Ovary (tissue), 3 donors: ENCODE data around the gene ZG16.
"Not testable (repeated sequence)": the region's sequence is repeated elsewhere in the genome, so short reads cannot be mapped to it uniquely, and the experiment has no call there.

Source experiments
- CTCF ChIP-seq, 3 donors: fragments of 450-650 bp in 2 of 3; fragments of 200-600 bp in 1 of 3; IDR thresholded peaks; one replicate each; pipeline versions ENCODE4 v1.5.1 to v1.8.0; 2016 to 2022; ENCODE audit warnings: antibody characterized with exemption in 3 of 3, mild to moderate bottlenecking in 1 of 3
- POLR2A ChIP-seq: fragments of 450-650 bp; IDR thresholded peaks from one replicate; pipeline ENCODE4 v1.6.1; 2017; ENCODE audit warnings: antibody characterized with exemption, mild to moderate bottlenecking, moderate library complexity
- donor health status: DM: no; HTN: no; CAD: no.

GRCh38 chr16:29740630-29741015 is 37.4 kb upstream of the ZG16 start:
- not testable (repeated sequence) for TF ChIP-seq POLR2A; CTCF (IDR thresholded peaks at IDR 0.05)
